ENCODE data around the gene INPPL1. TPM values are rescaled to one million over a fixed set of nuclear protein-coding genes. Genes with fewer than 3 reads are reported as not detected.
"Not testable (repeated sequence)": the region's sequence is repeated elsewhere in the genome, so short reads cannot be mapped to it uniquely, and the experiment has no call there.

The INPPL1 gene
- total and polyA plus RNA-seq, 10 of the 15 experiments (the other 5 are each of a cell fraction or from before 2014, with no cell fraction given), result 0.47 to 116 (median 43.4) TPM

DNA sequence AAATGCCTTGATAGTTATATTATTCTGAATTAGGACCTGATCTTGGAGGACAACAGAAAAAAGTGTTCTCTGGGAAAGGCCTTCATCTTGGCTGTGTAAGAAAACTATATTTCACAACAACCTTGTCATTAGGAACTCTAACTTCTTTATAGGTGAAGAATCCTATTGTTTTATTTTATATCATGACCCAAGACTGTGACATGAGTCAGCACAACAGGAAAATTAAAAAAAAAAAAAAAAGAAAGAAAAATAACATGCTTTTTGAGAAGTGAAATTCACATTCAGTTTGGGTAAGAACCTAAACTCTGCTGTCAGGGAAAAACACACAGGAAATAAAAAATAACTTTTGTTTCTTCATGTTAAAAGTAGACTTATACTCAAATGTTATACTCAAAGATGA lies 19.7 kb upstream of the INPPL1 start:
- no peak for FAIRE-seq

DNA sequence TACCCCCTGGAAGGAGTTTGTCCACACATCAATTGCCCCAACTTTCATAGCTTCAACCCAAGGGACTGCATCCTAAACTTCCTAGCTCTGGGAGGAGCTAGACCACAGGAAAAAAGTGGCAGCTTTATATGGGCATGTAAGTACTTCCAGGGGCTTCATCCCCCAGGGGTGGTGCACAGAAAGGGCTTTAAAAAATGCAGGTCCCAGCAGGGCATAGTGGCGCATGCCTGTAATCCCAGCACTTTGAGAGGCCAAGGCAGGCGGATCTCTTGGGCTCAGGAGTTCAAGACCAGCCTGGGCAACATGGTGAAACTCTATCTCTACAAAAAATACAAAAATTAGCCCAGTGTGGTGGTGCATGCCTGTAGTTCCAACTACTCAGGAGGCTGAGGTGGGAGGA lies 17.8 kb upstream of the INPPL1 start:
- H3K4me1 ChIP-seq (ENCODE audit: control insufficient read depth, insufficient read depth, low read length); DNase-seq (ENCODE audit: low read depth, low spot score); H3K27ac ChIP-seq (ENCODE audit: control insufficient read depth, insufficient read depth); RAD21 ChIA-PET (ENCODE audit: unreplicated experiment); H3K4me2 ChIP-seq (ENCODE audit: control insufficient read depth, insufficient read depth); H3K4me3 ChIP-seq; H3K9me3 ChIP-seq (replicated peaks; ENCODE audit: control insufficient read depth, insufficient read depth, low read length); in situ Hi-C loops (cut with MboI); CTCF ChIA-PET; H3K27me3 ChIP-seq (replicated peaks in 1 of 2; ENCODE audit: control insufficient read depth in 2 of 2, insufficient read depth in 2 of 2, low read length in 1 of 2); ATAC-seq; FAIRE-seq; H2AFZ ChIP-seq (ENCODE audit: control insufficient read depth, low read depth, low read length); BruUV-seq (replicated peaks); H3K36me3 ChIP-seq (ENCODE audit: control insufficient read depth in 2 of 2, insufficient read depth in 2 of 2, low read length in 1 of 2); H3K9ac ChIP-seq (ENCODE audit: control insufficient read depth, insufficient read depth, low read length); H3K79me2 ChIP-seq (ENCODE audit: control insufficient read depth, insufficient read depth, low read length); H4K20me1 ChIP-seq (ENCODE audit: control insufficient read depth, insufficient read depth); intact Hi-C loops (cut with micrococcal nuclease; ENCODE audit: unreplicated experiment): not testable (repeated sequence)
- SMC1A ChIA-PET (ENCODE audit: uncharacterized antibody, unreplicated experiment), result interaction anchor here (0.7 kb wide), 1 partner anchor 195 kb away, joined by 4 read pairs; no protein-coding TSS in a partner anchor
- WGBS (ENCODE audit: insufficient coverage, insufficient replicate concordance, low lambda C conversion rate, missing lambda C conversion rate), result 62% methylated on average over 2 of the region's 2 CpGs
- POLR2A ChIA-PET, result interaction anchor here (0.8 kb wide), 1 partner anchor 16 kb away, joined by 3 read pairs; no protein-coding TSS in a partner anchor

More for the DNA sequence above, 19.7 kb upstream of the INPPL1 start:
- ChIA-PET CTCF (interaction anchor here (0.9 kb wide), 1 partner anchor 48 kb away, joined by 5 read pairs; no protein-coding TSS in a partner anchor), RAD21 (ENCODE audit: unreplicated experiment) (no interaction called here), POLR2A (no interaction called here), SMC1A (ENCODE audit: uncharacterized antibody, unreplicated experiment) (interaction anchor here (0.6 to 0.9 kb wide), 2 partner anchors 11 to 55 kb away, joined by 3 read pairs; no protein-coding TSS in a partner anchor)
- peaks cover 2% of the 10 kb centered on the region; the same call in 2 of the 3 replicates for H3K9me3 ChIP-seq (replicated peaks; ENCODE audit: control insufficient read depth, insufficient read depth, low read length)
- no peaks in the 10 kb centered on the region for H4K20me1 ChIP-seq (ENCODE audit: control insufficient read depth, insufficient read depth)
- intact Hi-C loops (cut with micrococcal nuclease; ENCODE audit: unreplicated experiment) (no loop called here), in situ Hi-C loops (cut with MboI) (no loop called here)
- H3K36me3 ChIP-seq (ENCODE audit: control insufficient read depth in 2 of 2, insufficient read depth in 2 of 2, low read length in 1 of 2), result no peaks in the 10 kb centered on the region
- peaks cover 2% of the 10 kb centered on the region; the same call in 1 of the 2 replicates for H3K4me1 ChIP-seq (ENCODE audit: control insufficient read depth, insufficient read depth, low read length)
- no peak overlapping the region for H3K9ac ChIP-seq (ENCODE audit: control insufficient read depth, insufficient read depth, low read length)
- H2AFZ ChIP-seq (ENCODE audit: control insufficient read depth, low read depth, low read length), result no peak overlapping the region
- no peak overlapping the region for H3K4me3 ChIP-seq
- no peak overlapping the region for H3K27ac ChIP-seq (ENCODE audit: control insufficient read depth, insufficient read depth)
- no peak for ATAC-seq
- no peaks in the 10 kb centered on the region for H3K79me2 ChIP-seq (ENCODE audit: control insufficient read depth, insufficient read depth, low read length)
- H3K4me2 ChIP-seq (ENCODE audit: control insufficient read depth, insufficient read depth), result no peak overlapping the region
- no peaks in the 10 kb centered on the region for H3K27me3 ChIP-seq (replicated peaks in 1 of 2; ENCODE audit: control insufficient read depth in 2 of 2, insufficient read depth in 2 of 2, low read length in 1 of 2)
- TF ChIP-seq SREBF2 (IDR thresholded peaks at IDR 0.05; ENCODE audit: low read length) (no peak), PAX8 (IDR thresholded peaks at IDR 0.05) (no peak), NRF1 (conservative IDR thresholded peaks at IDR 0.05; ENCODE audit: low read depth, low read length) (no peak), NR2C2 (IDR thresholded peaks at IDR 0.05; ENCODE audit: borderline replicate concordance, control insufficient read depth, insufficient read length, low read depth) (no peak), NFIC (IDR thresholded peaks at IDR 0.05; ENCODE audit: low read depth, low read length) (no peak), NFYA (IDR thresholded peaks at IDR 0.05; ENCODE audit: borderline replicate concordance, low read depth, low read length) (no peak)
- TF ChIP-seq, protein P1, sequence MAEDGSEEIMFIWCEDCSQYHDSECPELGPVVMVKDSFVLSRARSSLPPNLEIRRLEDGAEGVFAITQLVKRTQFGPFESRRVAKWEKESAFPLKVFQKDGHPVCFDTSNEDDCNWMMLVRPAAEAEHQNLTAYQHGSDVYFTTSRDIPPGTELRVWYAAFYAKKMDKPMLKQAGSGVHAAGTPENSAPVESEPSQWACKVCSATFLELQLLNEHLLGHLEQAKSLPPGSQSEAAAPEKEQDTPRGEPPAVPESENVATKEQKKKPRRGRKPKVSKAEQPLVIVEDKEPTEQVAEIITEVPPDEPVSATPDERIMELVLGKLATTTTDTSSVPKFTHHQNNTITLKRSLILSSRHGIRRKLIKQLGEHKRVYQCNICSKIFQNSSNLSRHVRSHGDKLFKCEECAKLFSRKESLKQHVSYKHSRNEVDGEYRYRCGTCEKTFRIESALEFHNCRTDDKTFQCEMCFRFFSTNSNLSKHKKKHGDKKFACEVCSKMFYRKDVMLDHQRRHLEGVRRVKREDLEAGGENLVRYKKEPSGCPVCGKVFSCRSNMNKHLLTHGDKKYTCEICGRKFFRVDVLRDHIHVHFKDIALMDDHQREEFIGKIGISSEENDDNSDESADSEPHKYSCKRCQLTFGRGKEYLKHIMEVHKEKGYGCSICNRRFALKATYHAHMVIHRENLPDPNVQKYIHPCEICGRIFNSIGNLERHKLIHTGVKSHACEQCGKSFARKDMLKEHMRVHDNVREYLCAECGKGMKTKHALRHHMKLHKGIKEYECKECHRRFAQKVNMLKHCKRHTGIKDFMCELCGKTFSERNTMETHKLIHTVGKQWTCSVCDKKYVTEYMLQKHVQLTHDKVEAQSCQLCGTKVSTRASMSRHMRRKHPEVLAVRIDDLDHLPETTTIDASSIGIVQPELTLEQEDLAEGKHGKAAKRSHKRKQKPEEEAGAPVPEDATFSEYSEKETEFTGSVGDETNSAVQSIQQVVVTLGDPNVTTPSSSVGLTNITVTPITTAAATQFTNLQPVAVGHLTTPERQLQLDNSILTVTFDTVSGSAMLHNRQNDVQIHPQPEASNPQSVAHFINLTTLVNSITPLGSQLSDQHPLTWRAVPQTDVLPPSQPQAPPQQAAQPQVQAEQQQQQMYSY (CRISPR knock-in tag; IDR thresholded peaks at IDR 0.05), result no peak
- TF ChIP-seq, protein P2, sequence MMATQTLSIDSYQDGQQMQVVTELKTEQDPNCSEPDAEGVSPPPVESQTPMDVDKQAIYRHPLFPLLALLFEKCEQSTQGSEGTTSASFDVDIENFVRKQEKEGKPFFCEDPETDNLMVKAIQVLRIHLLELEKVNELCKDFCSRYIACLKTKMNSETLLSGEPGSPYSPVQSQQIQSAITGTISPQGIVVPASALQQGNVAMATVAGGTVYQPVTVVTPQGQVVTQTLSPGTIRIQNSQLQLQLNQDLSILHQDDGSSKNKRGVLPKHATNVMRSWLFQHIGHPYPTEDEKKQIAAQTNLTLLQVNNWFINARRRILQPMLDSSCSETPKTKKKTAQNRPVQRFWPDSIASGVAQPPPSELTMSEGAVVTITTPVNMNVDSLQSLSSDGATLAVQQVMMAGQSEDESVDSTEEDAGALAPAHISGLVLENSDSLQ (IDR thresholded peaks at IDR 0.05), result no peak
- BruUV-seq (replicated peaks), result no TSS peak
- no peak for DNase-seq (ENCODE audit: low read depth, low spot score)
